Gastroesophageal sphincter (tissue), 4 donors: ENCODE results near the gene INAFM1. TPM values are rescaled to one million over a fixed set of nuclear protein-coding genes. Genes with fewer than 3 reads are reported as not detected.
"Not testable (repeated sequence)": the region's sequence is repeated elsewhere in the genome, so short reads cannot be mapped to it uniquely, and the experiment has no call there.

Source experiments
- ATAC-seq: fragments of 150-250 bp; one replicate; pipeline ENCODE4 v1.9.1; 2016; ENCODE audit warnings: mild to moderate bottlenecking, moderate library complexity
- H3K27ac ChIP-seq, 4 donors: fragments of 200-600 bp; sonication (generic) in 3 of 4; 1 replicate in 3 of 4; 2 replicates in 1 of 4; pipeline ENCODE4 v1.5.1; 2016 to 2019
- H3K27me3 ChIP-seq: fragments of 200-600 bp; sonication (generic); one replicate; pipeline ENCODE4 v1.5.1; 2019
- H3K36me3 ChIP-seq, 2 donors: fragments of 200-600 bp; sonication (generic); one replicate each; pipeline ENCODE4 v1.5.1; 2019; ENCODE audit warnings: control low read depth in 1 of 2
- H3K4me1 ChIP-seq, 3 donors: fragments of 200-600 bp; sonication (generic); 1 replicate in 2 of 3; 2 replicates in 1 of 3; pipeline ENCODE4 v1.5.1; 2016 to 2019; ENCODE audit warnings: control low read depth in 2 of 3
- H3K4me3 ChIP-seq, 2 donors: fragments of 200-600 bp; sonication (generic); one replicate each; pipeline ENCODE4 v1.5.1; 2019; ENCODE audit warnings: mild to moderate bottlenecking in 1 of 2, moderate library complexity in 1 of 2
- H3K9me3 ChIP-seq, 3 donors: fragments of 200-600 bp; sonication (generic); one replicate each; pipeline ENCODE4 v1.5.1; 2017 to 2019; ENCODE audit warnings: control low read depth in 2 of 3
- CTCF ChIP-seq, 4 experiments: fragments of 200-600 bp in 2 of 4; fragments of 450-650 bp in 2 of 4; sonication (generic) in 1 of 4; IDR thresholded peaks; one replicate each; pipeline ENCODE4 v1.5.1; 2017 to 2019; ENCODE audit warnings: antibody characterized with exemption in 4 of 4, mild to moderate bottlenecking in 2 of 4, moderate library complexity in 2 of 4
- EP300 ChIP-seq: sonication (generic); formaldehyde crosslinking; IDR thresholded peaks from one replicate; pipeline ENCODE4 v1.6.1; 2017; ENCODE audit warnings: antibody characterized with exemption, mild to moderate bottlenecking
- POLR2A ChIP-seq, 2 donors: fragments of 450-650 bp; IDR thresholded peaks; one replicate each; pipeline ENCODE4 v1.6.1; 2017; ENCODE audit warnings: antibody characterized with exemption in 2 of 2, mild to moderate bottlenecking in 2 of 2, moderate library complexity in 1 of 2
- POLR2AphosphoS5 ChIP-seq: sonication (generic); formaldehyde crosslinking; IDR thresholded peaks from one replicate; pipeline ENCODE4 v1.6.1; 2017; ENCODE audit warnings: antibody characterized with exemption
- WGBS, 2 donors: methylation state at CpG; one replicate each; pipeline ENCODE4 v1.1.5; 2018; ENCODE audit warnings: low coverage in 1 of 2; 5-methylcytosine and 5-hydroxymethylcytosine counted together
- total RNA-seq, 4 donors: library from RNA; depleted of rRNA; stranded (reverse); fragments of >200 nt; gene quantifications; one replicate each; pipeline ENCODE4 v1.1.0, GENCODE V29; 2016

Gene INAFM1
- total RNA-seq, 4 donors from 2014 or later = 5.0 to 14.7 (median 11.7) TPM

GRCh38 chr19:47272448-47273312 lies 2.0 kb upstream of the INAFM1 start:
- H3K4me3 ChIP-seq = peak overlapping the region; percentile 55 to 59
- WGBS, 2 donors = 20 to 46% methylated on average over 16 to 23 of the region's 42 CpGs
- TF ChIP-seq CTCF (IDR thresholded peaks at IDR 0.05) (peak in 1 of 4 experiments; percentile 23), POLR2AphosphoS5 (no peak), EP300 (no peak), POLR2A (IDR thresholded peaks at IDR 0.05) (no peak)
- ATAC-seq = no peak
- no peaks in the 10 kb centered on the region for H3K27me3 ChIP-seq
- peak overlapping the region; percentile 92 to 99 (median 96) for H3K27ac ChIP-seq
- peaks cover 0 to 45% of the 10 kb centered on the region in 2 donors for H3K36me3 ChIP-seq
- H3K4me1 ChIP-seq = peaks cover 0 to 46% (median 19%) of the 10 kb centered on the region in 3 donors
- H3K9me3 ChIP-seq = no peaks in the 10 kb centered on the region

GRCh38 chr19:47273313-47274070 lies 1.2 kb upstream of the INAFM1 start:
- Histone ChIP-seq H3K4me1 (peaks cover 0 to 49% (median 19%) of the 10 kb centered on the region in 3 donors), H3K4me3 (peak overlapping the region; percentile 55 to 59), H3K36me3 (peaks cover 0 to 37% of the 10 kb centered on the region in 2 donors), H3K27me3 (no peaks in the 10 kb centered on the region), H3K27ac (peak overlapping the region; percentile 92 to 99 (median 96)), H3K9me3 (no peaks in the 10 kb centered on the region)
- TF ChIP-seq CTCF (IDR thresholded peaks at IDR 0.05) (peak in 1 of 4 experiments; percentile 24), POLR2A (IDR thresholded peaks at IDR 0.05) (peak; percentile 79 to 83), EP300 (no peak), POLR2AphosphoS5 (peak; percentile 94)
- ATAC-seq = peak; percentile 82
- 5% methylated on average over 4 of the region's 54 CpGs; no CpG with 5 or more reads in 1 of the 2 donors for WGBS, 2 donors

- peak; percentile 21 for ATAC-seq
- no peaks in the 10 kb centered on the region for H3K9me3 ChIP-seq
- no peaks in the 10 kb centered on the region for H3K27me3 ChIP-seq
- H3K27ac ChIP-seq = peak overlapping the region; percentile 35 to 99 (median 96)
- peaks cover 0 to 21% of the 10 kb centered on the region in 2 donors for H3K36me3 ChIP-seq
- H3K4me1 ChIP-seq = peaks cover 0 to 49% (median 19%) of the 10 kb centered on the region in 3 donors
- TF ChIP-seq EP300 (no peak), CTCF (IDR thresholded peaks at IDR 0.05) (no peak), POLR2AphosphoS5 (peak; percentile 54), POLR2A (IDR thresholded peaks at IDR 0.05) (peak in 1 of 2 donors; percentile 27)
- H3K4me3 ChIP-seq = peak overlapping the region; percentile 32 to 59
- no CpG with 5 or more reads among the region's 82 CpGs for WGBS, 2 donors
Measured at GRCh38 chr19:47274891-47275761, 441 bp downstream of the INAFM1 start.

- H3K27ac ChIP-seq = peak overlapping the region; percentile 35 to 99 (median 96)
Measured at GRCh38 chr19:47275791-47276461, 1.2 kb downstream of the INAFM1 start.

GRCh38 chr19:47276513-47276912 lies 1.8 kb downstream of the INAFM1 start:
- not testable (repeated sequence) for H3K27me3 ChIP-seq, ATAC-seq, H3K9me3 ChIP-seq, H3K4me3 ChIP-seq, H3K36me3 ChIP-seq
- WGBS, 2 donors = 53 to 100% methylated on average over 1 to 2 of the region's 3 CpGs
- peaks cover 0 to 49% (median 19%) of the 10 kb centered on the region in 3 donors for H3K4me1 ChIP-seq
- peak overlapping the region in 3 of 4 donors; percentile 93 to 99 (median 99) for H3K27ac ChIP-seq

More at GRCh38 chr19:47275791-47276461, 1.2 kb downstream of the INAFM1 start:
- ATAC-seq = no peak
- Histone ChIP-seq H3K4me3 (peak overlapping the region in 1 of 2 donors; percentile 59), H3K9me3 (no peaks in the 10 kb centered on the region), H3K36me3 (peaks cover 0 to 13% of the 10 kb centered on the region in 2 donors), H3K27me3 (no peaks in the 10 kb centered on the region), H3K4me1 (peaks cover 0 to 49% (median 19%) of the 10 kb centered on the region in 3 donors)
- TF ChIP-seq CTCF (IDR thresholded peaks at IDR 0.05) = no peak
- peak; percentile 38 for TF ChIP-seq POLR2AphosphoS5
- WGBS, 2 donors = 11% methylated on average over 3 of the region's 13 CpGs; no CpG with 5 or more reads in 1 of the 2 donors
